Measurements from ENCODE around the gene SNX11. TPM values are rescaled to one million over a fixed set of nuclear protein-coding genes. Genes with fewer than 3 reads are reported as not detected.
"Not testable (repeated sequence)": the region's sequence is repeated elsewhere in the genome, so short reads cannot be mapped to it uniquely, and the experiment has no call there.

SNX11 gene
- total and polyA plus RNA-seq, 2 donors (not counting 3 experiments of a cell fraction or from before 2014, with no cell fraction given) = 23.4 to 26.2 TPM

DNA sequence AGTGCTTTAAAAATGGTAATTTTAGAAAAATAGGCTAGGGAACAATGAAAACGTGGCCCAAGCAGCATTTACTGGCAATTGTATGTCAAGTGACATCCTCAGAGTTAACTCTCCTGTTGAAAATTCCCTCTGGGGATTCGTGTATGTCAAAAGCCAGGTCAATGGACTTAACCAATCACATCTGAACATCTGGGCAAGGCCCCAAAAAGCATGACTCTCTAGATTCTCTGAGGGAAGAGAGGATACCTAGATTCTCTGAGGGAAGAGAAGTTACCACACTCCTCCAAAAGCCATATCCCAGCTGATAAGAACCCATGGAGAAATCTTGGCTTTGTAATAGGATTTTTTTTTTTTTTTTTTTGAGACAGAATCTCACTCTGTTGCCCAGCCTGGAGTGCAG is 35.9 kb upstream of the SNX11 start:
- intact Hi-C loops (cut with micrococcal nuclease) (no loop called here), dilution Hi-C loops (cut with MboI; ENCODE audit: extremely low pct_ligation_motif_present, low sequenced_read_pairs) (no loop called here)
- CTCF ChIA-PET = interaction anchor here (0.7 to 11.5 kb wide), 3 partner anchors 15 to 43 kb away, joined by 4 to 210 read pairs (median 4); no protein-coding TSS in a partner anchor
- no TSS peak for BruUV-seq (replicated peaks)
- FAIRE-seq (no peak), DNase-seq (ENCODE audit: low read depth, low spot score) (no peak)
- Histone ChIP-seq H3K9me1 (replicated peaks; ENCODE audit: control insufficient read depth, extremely low read depth, insufficient read depth, low read length) (no peaks in the 10 kb centered on the region), H3K79me2 (ENCODE audit: control insufficient read depth, insufficient read depth, low read length) (no peaks in the 10 kb centered on the region), H3K27ac (ENCODE audit: insufficient read depth, low read depth, low read length) (no peak overlapping the region), H3K4me1 (ENCODE audit: control insufficient read depth, extremely low read depth, insufficient read depth, low read length) (peaks cover 5% of the 10 kb centered on the region), H3K27me3 (ENCODE audit: control insufficient read depth in 2 of 2, insufficient read depth in 2 of 2, low read length in 2 of 2) (no peaks in the 10 kb centered on the region), H3K9ac (replicated peaks; ENCODE audit: extremely low read depth, insufficient read depth, low read length) (no peak overlapping the region), H2AFZ (ENCODE audit: low read depth, low read length) (no peak overlapping the region), H3K4me3 (replicated peaks in 1 of 3; ENCODE audit: insufficient read depth in 1 of 3, low read depth in 1 of 3, low read length in 3 of 3) (no peak overlapping the region), H4K20me1 (replicated peaks; ENCODE audit: control insufficient read depth, extremely low read depth, insufficient read depth, low read length) (peaks cover 2% of the 10 kb centered on the region), H3K9me3 (replicated peaks; ENCODE audit: control insufficient read depth, insufficient read depth, low read length) (no peaks in the 10 kb centered on the region), H3K36me3 (ENCODE audit: control insufficient read depth in 2 of 2, extremely low read depth in 1 of 2, insufficient read depth in 2 of 2, low read length in 2 of 2) (peaks cover 10 to 14% of the 10 kb centered on the region in 2 experiments), H3K4me2 (ENCODE audit: insufficient read depth, low read length) (no peak overlapping the region)
- POLR2A ChIA-PET = no interaction called here
- TF ChIP-seq EZH2 (IDR thresholded peaks at IDR 0.05; ENCODE audit: borderline replicate concordance, low read depth, low read length, severe bottlenecking) (no peak), POLR2AphosphoS5 (IDR thresholded peaks at IDR 0.05; ENCODE audit: insufficient read depth, low read depth, low read length) (no peak), FOS (IDR thresholded peaks at IDR 0.05; ENCODE audit: borderline replicate concordance, insufficient read depth, low read length) (no peak), CTCF (IDR thresholded peaks at IDR 0.05; ENCODE audit: extremely low read depth in 1 of 2, insufficient read depth in 1 of 2, low read depth in 1 of 2, low read length in 2 of 2) (no peak), MYC (IDR thresholded peaks at IDR 0.05; ENCODE audit: low read depth, low read length) (no peak), JUN (IDR thresholded peaks at IDR 0.05; ENCODE audit: borderline replicate concordance, insufficient read depth, insufficient read length, low read depth) (no peak)

- BruUV-seq (replicated peaks); intact Hi-C loops (cut with micrococcal nuclease); FAIRE-seq: not testable (repeated sequence)
Measured at GRCh38 chr17:48072811-48073210, 34.8 kb upstream of the SNX11 start.

DNA sequence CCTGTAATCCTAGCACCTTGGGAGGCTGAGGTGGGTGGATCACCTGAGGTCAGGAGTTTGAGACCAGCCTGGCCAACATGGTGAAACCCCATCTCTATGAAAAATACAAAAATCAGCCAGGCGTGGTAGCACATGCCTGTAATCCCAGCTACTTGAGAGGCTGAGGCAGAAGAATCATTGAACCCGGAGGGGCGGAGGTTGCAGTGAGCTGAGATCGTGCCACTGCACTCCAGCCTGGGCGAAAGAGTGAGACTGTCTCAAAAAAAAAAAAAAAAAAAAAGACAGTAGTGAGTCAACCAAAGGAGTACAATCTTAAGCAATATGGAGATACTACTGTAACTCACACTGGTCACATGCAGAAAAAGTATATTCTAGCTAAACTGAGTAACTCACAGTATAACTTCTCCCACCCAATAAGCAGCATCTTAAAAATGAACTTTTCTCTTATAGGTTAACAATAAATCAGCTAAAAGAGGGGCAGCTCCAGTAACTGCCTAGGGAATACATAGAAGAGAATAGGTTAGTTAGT is 33.9 kb upstream of the SNX11 start:
- H3K4me3 ChIP-seq (replicated peaks in 1 of 3; ENCODE audit: insufficient read depth in 1 of 3, low read depth in 1 of 3, low read length in 3 of 3); H3K4me2 ChIP-seq (ENCODE audit: insufficient read depth, low read length); BruUV-seq (replicated peaks); H2AFZ ChIP-seq (ENCODE audit: low read depth, low read length); H4K20me1 ChIP-seq (replicated peaks; ENCODE audit: control insufficient read depth, extremely low read depth, insufficient read depth, low read length); H3K79me2 ChIP-seq (ENCODE audit: control insufficient read depth, insufficient read depth, low read length); H3K4me1 ChIP-seq (ENCODE audit: control insufficient read depth, extremely low read depth, insufficient read depth, low read length); dilution Hi-C loops (cut with MboI; ENCODE audit: extremely low pct_ligation_motif_present, low sequenced_read_pairs); H3K27me3 ChIP-seq (ENCODE audit: control insufficient read depth in 2 of 2, insufficient read depth in 2 of 2, low read length in 2 of 2); H3K9ac ChIP-seq (replicated peaks; ENCODE audit: extremely low read depth, insufficient read depth, low read length); H3K27ac ChIP-seq (ENCODE audit: insufficient read depth, low read depth, low read length); DNase-seq (ENCODE audit: low read depth, low spot score); H3K9me3 ChIP-seq (replicated peaks; ENCODE audit: control insufficient read depth, insufficient read depth, low read length); FAIRE-seq; H3K9me1 ChIP-seq (replicated peaks; ENCODE audit: control insufficient read depth, extremely low read depth, insufficient read depth, low read length): not testable (repeated sequence)
- POLR2A ChIA-PET = interaction anchor here (0.7 kb wide), 1 partner anchor 27 kb away, joined by 5 read pairs; no protein-coding TSS in a partner anchor
- intact Hi-C loops (cut with micrococcal nuclease) = loop anchor here (1.0 to 2.0 kb wide), 5 partner anchors 21 to 95 kb away; partner anchors contain the start of gene NFE2L1
- CTCF ChIA-PET = interaction anchor here (0.9 to 11.5 kb wide), 8 partner anchors 10 to 131 kb away, joined by 3 to 210 read pairs (median 11); partner anchors contain the start of gene NFE2L1
- peaks cover 8 to 11% of the 10 kb centered on the region in 2 experiments for H3K36me3 ChIP-seq (ENCODE audit: control insufficient read depth in 2 of 2, extremely low read depth in 1 of 2, insufficient read depth in 2 of 2, low read length in 2 of 2)

More at GRCh38 chr17:48072811-48073210, 34.8 kb upstream of the SNX11 start:
- DNase-seq (ENCODE audit: low read depth, low spot score); H3K79me2 ChIP-seq (ENCODE audit: control insufficient read depth, insufficient read depth, low read length); H4K20me1 ChIP-seq (replicated peaks; ENCODE audit: control insufficient read depth, extremely low read depth, insufficient read depth, low read length); H3K9me1 ChIP-seq (replicated peaks; ENCODE audit: control insufficient read depth, extremely low read depth, insufficient read depth, low read length); H3K9ac ChIP-seq (replicated peaks; ENCODE audit: extremely low read depth, insufficient read depth, low read length); H3K4me1 ChIP-seq (ENCODE audit: control insufficient read depth, extremely low read depth, insufficient read depth, low read length); POLR2A ChIA-PET; H3K27me3 ChIP-seq (ENCODE audit: control insufficient read depth in 2 of 2, insufficient read depth in 2 of 2, low read length in 2 of 2); dilution Hi-C loops (cut with MboI; ENCODE audit: extremely low pct_ligation_motif_present, low sequenced_read_pairs); H3K4me3 ChIP-seq (replicated peaks in 1 of 3; ENCODE audit: insufficient read depth in 1 of 3, low read depth in 1 of 3, low read length in 3 of 3); H3K9me3 ChIP-seq (replicated peaks; ENCODE audit: control insufficient read depth, insufficient read depth, low read length); H3K27ac ChIP-seq (ENCODE audit: insufficient read depth, low read depth, low read length); H2AFZ ChIP-seq (ENCODE audit: low read depth, low read length); H3K4me2 ChIP-seq (ENCODE audit: insufficient read depth, low read length): not testable (repeated sequence)
- peaks cover 11 to 14% of the 10 kb centered on the region in 2 experiments for H3K36me3 ChIP-seq (ENCODE audit: control insufficient read depth in 2 of 2, extremely low read depth in 1 of 2, insufficient read depth in 2 of 2, low read length in 2 of 2)
- CTCF ChIA-PET = interaction anchor here (0.6 to 11.5 kb wide), 6 partner anchors 11 to 59 kb away, joined by 3 to 210 read pairs (median 11); partner anchors contain the start of gene NFE2L1

All from endothelial cell of umbilical vein (primary cell).